NCI-H345 treated with DMSO at 0.1 percent for 48 hours (cell line): ENCODE data around the gene GOLGB1.
"Not testable (repeated sequence)": the region's sequence is repeated elsewhere in the genome, so short reads cannot be mapped to it uniquely, and the experiment has no call there.

Experiments
- DNase-seq: peaks from one replicate; lab custom pipeline; 2025; ENCODE audit not compliant: unreplicated experiment; lab: John Stamatoyannopoulos, UW

The GOLGB1 gene

DNA sequence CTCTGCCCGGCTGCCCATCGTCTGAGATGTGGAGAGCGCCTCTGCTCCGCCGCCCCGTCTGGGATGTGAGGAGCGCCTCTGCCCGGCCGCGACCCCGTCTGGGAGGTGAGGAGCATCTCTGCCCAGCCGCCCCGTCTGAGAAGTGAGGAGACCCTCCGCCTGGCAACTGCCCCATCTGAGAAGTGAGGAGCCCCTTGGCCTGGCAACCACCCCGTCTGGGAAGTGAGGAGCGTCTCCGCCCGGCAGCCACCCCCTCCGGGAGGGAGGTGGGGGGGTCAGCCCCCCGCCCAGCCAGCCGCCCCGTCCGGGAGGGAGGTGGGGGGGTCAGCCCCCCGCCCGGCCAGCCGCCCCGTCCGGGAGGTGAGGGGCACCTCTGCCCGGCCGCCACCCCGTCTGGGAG, 60.8 kb downstream of the GOLGB1 start:
- DNase-seq: not testable (repeated sequence)

DNA sequence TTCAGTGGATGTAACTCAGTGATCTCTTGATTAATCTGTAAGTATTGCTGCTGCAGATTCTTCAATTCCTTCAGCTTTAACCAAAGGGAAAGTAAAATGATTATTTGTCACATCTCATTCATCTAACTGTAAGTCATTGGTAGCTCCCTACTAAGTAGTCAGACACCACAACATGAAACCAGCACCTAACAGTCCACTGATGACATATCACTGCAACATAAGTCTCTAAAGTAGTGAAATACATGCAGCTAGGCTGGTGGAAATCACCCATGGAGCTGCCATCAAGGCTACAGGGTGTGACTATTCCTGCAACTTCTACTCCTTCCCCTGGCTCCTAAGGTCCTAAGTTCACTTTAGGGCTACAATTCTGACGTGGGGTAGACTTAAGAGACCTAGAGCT, 67.7 kb downstream of the GOLGB1 start:
- no peak for DNase-seq

DNA sequence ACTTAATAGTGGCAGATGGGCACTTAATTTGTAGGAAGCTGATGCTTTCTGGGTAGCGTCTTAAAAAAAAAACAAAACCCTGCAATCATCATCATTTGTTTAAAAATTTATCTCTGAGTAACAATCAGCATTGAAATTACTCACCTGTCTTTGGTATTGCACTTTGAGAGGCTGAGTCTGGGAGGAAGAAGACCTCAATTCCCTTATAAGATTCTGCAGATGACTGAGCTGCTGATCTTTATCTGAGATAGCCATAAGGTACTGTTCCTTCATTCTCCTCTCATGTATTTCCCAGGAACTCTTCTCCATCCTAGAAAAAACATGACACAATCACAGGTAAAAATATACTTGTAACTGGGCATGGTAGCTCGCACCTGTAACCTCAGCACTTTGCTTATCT, 72.4 kb downstream of the GOLGB1 start:
- no peak for DNase-seq

DNA sequence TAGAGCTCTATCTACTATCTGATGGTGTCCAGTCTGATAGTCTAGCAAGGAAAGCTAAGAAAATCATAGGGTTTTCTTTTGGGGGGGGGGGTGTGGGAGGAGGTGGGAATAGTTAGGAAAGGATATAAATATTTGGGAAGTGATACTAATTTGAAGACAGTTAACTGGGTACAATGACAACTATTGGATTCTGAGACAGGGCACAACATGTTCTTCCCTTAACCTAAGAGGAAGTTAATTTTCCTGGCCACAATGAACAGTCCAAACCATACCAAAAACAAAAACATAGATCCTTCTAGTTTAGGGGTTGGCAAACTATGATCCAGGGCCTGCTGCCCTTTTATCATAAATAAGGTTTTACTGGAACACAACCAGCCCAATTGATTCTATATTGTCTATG, 78.9 kb downstream of the GOLGB1 start:
- DNase-seq: no peak

DNA sequence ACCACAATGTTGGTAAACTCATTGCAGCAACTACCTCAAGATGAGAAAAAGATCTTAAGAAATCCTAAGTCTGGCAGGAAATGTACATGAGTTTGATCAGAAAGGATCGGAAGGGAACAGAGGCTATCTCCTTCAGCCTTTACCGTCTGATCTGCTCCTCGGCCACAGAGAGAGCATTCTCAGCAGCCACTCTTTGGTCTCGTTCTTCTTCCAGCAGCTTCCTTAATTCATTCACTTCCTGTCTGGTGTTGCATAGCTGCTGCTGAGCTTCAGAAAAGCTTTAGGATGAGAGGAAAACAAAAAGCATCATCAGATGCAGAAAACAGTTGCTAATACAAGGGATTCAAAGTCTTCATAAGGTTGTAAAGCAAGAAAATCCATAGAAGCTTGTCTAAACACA, 82.2 kb downstream of the GOLGB1 start:
- no peak for DNase-seq

DNA sequence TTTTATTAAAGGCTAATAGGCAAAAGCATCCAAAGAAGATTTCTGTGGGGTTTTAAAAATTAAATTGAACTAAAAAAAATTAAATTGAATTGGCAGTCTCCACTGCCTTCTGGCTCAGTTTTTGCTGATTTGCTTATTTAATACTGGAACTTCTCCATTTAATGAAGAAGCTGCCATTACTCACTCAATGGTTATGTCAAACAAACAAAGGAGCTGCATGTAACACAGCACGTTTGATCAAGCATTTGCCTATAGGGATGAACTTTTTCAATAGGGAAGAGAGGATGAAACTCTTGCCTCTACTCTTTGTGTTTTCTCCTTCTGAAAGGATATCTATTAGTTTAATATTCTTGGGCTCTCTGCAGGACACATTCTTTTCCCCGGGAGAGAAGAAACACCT, 84.1 kb downstream of the GOLGB1 start:
- no peak for DNase-seq

DNA sequence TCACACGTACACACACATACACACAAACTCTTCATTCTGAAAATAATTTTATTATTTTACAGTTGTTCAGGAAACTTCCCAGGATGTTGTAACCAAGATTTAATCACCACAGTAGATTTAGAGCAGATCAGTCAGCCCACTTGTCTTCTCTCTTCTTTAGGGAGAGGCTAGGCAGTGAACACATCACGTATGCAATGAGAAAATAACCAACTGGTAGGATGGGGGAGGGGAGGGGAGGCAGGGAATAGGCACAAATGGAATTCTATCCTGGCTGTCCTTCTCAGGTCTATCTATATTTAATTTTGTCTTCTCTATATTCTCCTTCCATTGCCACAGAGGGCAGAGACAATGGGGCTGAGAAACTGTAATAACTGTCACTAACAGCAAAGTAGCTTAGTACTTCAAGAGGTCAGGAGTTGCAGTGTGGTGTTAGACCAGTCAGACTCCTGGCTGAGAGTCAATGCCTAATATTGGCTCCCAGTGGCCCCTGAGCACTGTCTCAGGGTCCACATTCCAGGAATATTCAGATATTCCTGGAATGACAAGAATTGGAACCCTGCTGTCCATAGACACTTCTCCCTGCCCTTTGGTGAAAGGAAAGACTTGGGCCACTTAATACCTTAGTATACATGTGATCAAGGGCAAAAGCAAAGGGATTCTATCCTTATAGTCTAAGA, 86.2 kb downstream of the GOLGB1 start:
- no peak for DNase-seq

DNA sequence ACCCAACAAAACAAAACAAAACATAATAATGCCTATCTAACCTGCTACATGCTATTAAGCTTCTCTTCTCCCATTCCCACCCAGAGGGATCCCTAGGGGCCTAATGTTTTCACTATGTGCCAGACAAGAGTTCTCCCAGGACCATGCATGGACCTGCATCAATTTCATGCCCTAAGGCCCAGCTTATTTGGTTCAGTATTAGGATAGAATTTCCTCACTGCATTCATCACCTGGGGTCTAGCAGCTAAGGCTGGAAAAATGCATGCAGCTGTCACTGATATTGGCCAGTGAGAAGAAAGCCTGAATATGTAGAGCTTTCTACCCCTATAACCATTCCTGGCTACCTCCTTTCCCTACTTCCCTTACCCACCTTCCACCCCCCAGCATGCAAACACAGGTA, 86.8 kb downstream of the GOLGB1 start:
- DNase-seq: no peak

DNA sequence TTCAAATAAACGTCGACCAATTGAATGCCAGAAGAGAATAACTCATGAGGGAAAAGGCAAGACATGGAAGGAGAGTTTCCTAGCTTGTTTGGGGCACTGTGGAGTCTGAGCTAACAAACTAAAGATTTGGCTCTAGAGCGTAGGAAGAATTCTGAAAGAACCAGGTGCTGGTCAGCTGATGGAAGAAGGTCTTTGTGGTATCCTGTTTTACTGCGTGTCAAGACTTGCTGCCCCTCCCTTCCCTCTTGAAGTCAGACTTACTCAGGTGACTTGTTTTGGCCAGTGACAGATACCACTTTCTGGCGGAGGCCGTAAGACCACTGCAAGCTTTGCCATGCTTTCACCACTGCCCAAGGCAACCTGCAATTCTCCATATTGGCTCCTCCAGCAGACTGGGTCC, 88.2 kb downstream of the GOLGB1 start:
- no peak for DNase-seq

DNA sequence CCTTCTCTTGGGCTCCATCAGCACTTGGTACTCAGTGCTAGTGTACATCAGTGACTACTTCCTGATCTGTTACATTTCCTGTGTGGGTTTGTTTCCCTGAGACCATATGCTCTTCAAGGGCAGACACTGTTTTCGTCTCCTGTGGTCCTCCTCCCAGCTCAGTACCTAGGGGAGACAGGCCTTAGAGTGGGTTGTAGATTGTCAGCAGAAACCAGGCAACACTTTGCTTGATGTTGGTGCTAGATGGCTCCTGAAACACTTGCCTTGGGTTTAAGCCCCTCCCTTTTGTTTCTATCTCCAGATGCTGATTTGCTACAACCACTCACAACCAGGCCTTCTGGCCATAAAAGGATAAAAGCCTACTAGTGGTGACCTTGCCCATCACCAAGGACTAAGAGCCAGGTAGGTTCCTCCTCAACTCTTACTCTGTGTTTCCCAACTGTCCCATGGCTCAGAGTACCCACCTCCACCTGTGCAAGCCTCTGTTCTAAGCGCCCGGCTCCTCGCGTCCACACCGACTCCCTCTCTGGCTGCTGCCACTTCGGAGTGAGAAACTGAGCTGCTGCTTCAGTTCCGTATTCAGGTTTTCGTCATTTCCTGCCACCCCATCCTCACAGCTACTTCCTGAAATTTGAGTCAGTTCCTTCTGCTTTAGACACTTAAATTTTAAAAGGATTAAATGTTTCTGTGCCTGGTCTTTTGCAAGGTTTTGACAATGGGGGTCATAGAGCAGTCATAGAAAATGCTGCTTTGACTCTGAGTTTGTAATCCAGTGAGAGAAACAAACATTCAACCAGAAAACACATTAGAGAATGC, 89.0 kb downstream of the GOLGB1 start, which contains the start of gene HCLS1:
HCLS1 (minus strand) TSS at position 548 of the 816 bp plus-strand sequence. CDS start 2,556 bp downstream, outside the sequence.
- DNase-seq: no peak

DNA sequence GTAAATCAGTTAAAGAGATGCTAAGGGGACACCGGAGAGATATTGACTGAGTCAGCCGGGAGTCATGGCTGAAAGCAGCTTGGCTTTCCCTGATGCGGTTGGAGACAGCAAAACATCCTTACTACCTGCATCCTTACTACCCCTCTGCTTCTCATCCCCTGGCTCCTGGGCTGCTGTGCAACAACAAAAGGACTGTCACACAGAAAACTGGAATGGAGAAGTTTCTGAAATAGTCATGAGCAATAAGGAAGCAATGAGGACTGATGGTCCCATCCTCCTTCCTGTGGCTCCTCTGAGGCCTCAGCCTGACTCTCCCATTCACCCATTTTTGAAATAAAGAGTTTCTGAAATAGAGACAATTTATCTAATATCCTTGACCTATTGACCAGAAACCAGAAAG, 90.0 kb downstream of the GOLGB1 start:
- no peak for DNase-seq

DNA sequence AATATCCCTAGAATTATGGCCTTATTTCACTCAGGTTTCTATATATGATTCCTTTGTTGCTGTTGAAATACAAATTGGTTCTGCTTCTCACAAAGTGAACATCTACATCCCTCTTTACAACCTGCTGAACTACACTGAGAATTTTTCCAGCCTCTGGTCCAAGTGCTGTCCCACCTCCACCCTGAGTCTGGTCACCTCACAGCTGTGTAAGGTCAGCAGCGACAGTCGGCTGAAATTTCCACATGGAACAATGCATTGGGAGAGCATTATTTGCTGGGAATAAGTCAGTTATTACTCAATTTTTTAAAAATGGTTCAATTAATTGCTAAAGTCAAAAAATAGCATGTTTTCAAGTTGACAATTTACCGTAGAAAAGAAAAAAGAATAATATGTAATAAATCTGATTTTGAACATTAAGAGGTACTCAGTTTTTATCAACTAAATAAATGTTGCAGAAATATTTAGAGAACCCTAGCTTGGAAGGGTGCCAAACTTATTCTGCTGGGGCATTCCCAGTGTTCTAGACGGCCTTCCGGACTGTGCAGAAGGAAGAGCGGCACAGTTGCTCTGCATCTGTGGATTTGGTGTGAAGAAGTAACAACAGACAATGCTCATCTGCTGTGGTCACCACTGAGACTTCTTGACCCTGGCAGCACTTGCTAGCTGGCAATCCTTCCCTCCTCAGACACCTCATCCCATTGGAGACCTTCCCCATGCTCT, 90.7 kb downstream of the GOLGB1 start:
- DNase-seq: no peak

DNA sequence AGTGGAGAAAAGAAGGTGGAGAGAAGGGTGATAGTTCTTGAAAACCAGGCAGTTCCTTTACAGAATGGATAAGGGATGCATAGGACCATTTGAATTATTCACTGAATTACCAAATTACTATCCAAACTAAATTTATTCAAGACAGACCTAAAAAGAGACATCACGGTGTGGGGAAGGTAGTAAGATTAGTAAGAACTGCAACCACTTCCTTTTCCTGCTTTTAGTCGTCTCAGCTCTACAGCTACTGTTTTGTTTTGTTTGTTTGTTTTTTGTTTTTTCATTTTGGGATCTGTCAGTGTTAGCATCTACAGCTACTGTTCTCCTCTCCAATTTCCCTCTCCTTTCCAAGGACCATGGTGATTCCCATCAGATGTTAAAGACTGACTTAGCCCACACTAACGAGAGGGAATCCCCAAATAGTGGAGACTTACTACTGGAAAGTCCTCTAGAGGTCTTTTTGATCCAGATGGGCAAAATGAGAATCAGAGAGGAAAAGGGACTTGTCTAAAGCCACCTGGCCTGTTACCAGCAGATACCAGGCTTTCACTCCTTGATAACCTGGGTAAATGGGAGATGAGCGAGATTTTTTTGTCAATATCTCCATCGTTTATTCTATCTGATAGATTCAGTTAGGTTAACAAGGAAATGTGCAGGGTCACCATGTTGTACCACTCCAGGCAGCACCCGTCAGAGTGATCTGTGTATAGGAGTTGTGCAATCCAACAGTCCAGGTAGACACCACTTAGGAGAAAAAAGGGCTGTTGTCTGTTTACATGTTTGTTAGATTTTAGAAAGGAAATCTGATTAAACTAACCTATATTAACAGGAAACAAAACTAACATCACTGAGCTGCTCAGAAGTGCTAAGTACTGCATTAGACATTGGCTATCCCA, 94.8 kb downstream of the GOLGB1 start:
- no peak for DNase-seq

DNA sequence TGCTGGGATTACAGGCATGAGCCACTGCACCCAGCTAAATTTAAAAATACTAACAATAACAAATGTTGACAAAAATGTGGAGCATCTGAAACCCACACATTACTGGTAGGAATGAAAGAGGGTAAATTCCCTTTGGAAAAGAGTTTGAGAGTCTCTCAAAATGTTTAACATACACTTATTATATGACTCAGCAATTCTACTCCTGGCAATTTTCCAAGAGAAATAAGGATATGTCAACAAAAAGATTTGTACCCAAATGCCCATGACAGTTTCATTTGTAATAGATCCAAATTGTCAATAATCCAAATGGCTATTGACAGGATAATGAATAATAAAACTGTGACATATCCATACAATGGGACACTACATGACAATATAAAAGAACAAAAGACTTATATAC, 97.9 kb downstream of the GOLGB1 start:
- DNase-seq: peak; percentile 59

DNA sequence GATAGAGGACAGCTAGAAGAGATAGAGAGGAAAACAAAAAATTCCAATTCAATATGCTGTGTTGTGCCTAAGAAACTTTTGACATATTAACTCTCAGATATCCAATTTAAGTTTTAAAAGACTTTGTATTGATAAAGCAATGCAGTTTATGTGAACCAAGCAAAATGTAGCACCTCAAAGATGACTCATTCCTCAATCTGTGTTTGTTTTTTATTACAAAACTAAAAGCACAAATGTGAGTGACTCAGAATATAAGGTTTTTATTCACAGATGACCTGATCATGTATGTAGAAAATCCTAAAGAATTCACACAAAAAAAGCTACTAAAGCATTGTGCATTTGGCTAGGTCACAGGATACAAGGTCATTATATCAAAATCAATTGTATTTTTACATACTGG, 99.9 kb downstream of the GOLGB1 start:
- DNase-seq: no peak

DNA sequence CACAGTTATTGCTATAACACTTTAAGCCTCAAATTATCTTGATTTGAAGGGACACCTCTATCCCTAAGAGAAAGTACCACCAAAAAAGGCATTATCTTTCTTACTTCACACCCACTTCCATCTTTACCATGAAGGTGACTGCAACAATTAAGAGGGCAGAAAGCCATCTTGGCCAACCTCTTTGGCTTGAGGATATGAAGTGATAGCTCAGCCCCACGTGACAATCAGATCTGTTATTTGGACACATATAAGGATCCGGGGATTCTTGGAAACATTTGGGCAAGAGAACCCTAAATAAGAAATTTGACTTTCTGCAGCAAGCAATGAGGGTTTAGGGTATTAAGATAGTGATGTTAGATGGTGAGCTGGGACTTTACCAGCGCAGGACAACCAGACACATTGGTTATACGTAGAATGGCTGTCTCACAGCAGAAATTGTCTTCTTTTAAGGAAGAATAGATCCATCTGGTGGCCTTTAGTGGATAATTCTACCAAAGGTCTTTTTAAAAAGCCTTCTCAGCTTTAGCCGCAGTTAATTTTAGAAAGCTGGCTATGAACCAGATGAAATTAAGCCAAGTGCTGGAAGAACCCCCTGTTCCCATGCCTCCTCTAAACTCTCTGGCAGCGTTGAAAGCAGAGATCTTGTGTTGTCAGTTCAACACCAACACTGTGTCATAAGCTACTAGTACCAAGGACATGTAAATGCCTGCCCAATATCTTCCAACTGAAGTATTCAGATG, 101.2 kb downstream of the GOLGB1 start:
- DNase-seq: no peak

DNA sequence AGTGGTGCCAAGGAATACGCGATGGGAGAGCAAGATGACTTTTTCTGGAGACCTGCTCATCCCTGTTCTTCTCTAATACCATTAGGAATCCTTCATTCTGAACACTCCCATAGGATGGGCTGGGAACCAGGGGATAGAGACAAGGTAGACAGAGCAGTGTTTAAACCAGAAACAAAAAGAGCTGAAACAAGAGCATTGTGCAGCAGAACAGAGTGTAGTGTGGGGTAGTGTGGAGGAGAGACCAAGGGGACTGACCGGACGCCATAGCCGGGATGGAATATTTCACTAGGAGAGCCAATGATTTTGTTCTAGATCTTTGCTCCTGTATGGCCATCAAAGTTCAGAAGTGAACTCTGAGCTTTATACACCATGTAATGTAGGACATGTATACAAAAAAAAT, 104.5 kb downstream of the GOLGB1 start:
- no peak for DNase-seq

DNA sequence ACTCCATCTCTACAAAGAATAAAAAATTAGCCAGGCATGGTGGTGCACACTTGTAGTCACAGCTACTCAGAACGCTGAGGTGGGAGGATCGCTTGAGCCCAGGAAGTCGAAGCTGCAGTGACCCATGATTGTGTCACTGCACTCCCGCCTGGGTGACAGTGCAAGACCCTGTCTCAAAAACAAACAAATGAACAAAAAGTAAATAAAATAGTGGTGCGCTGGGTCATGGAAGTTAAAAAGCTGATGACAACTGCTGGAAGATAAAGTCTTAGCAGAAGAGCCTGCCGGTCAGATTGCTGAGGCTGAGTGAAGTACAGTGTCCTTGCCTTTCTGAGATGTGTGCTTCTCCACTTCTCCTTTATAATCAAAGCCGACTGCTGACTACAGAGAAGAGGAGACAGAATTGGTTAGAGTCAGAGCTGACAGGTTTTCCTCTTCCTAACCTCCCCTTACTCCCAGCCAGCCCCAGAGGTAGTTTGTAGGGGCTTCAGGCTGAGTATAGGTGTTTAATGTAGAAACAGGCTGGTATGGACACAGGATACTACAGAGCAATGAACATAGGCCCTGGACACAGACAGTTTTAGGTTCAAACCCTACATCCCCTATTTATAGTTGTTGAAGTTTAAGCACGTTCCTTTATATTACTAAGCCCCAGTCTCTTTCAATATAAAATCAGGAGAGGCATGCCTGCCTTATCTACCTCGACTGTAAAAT, 106.8 kb downstream of the GOLGB1 start:
- DNase-seq: no peak

DNA sequence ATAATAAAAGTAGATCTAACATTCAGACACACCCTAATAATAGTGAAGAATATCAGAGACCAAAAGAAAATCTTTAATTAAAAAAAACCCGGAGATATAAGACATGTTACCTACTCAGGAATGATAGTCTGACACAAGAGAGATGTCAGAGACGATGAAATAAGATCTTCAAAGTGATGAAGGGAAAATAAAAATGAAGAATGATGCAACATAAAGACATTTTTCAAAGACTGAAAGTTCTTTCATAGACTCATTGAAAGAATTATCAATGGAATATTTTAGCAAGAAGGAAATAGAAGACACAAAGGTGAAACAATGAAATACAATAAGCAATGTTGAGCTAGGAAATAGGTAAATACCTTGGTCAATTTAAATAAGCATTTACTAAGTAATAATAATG, 108.4 kb downstream of the GOLGB1 start:
- no peak for DNase-seq

DNA sequence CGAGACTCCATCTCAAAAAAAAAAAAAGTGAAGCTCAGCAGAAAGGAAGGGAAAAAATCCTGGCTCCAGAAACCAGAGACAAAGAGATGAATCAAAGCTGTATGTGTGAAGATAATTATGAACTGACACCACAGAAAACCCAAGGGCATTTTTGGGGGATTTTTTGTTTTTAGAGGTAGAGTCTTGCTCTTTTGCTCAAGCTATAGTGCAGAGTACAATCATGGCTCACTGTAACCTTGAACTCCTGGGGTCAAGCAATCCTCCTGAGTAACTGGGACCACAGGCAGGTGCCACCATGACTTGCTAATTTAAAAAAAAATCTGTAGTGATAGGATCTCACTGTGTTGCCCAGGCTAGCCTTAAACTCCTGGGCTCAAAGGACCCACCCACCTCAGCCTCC, 111.6 kb downstream of the GOLGB1 start:
- DNase-seq: no peak
